GM19324 (cell line): ENCODE data around the gene ARF1.

Experiments
- ATAC-seq: cut with Tn5 transposase; IDR thresholded peaks from one replicate; pipeline ENCODE4 v1.9.1; 2021; ENCODE audit warnings: mild to moderate bottlenecking, moderate library complexity; ENCODE audit not compliant: unreplicated experiment, low FRiP score

ARF1 gene

GRCh38 chr1:228114827-228115226, 32.3 kb downstream of the ARF1 start:
- ATAC-seq: no peak

DNA sequence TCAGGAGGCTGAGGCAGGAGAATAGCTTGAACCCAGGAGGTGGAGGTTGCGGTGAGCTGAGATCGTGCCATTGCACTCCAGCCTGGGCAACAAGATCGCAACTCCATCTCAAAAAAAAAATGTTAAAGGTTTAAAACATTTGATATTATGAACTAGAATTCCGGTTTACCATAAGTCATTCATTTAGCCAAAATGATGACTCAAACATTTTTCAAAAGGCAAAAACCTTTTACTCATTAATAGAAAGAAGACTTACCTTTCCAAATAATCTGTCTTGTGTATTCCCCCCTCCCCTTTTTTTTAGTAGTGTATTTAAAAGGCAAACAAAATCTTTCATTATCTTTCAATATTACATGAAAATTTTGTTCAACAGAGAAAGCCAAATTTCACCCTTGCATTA, 34.8 kb downstream of the ARF1 start:
- no peak for ATAC-seq

DNA sequence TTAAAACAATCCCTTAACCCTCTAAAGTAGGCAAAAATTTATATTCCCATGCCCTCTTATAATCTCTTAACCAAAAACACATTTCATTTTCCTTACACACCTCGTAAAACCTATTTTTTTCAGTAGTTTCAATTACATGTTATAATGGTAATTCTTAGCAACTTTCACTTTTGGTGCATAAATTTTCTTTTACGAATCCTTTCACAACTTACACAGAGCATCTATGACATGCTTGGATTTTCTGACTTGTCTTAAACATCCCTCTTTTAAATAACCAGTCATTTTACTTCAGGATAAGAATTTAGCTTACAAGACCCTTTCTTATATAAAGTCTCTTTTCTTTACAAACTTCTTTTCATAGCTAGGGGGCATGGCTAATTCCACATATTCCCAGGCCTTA, 35.5 kb downstream of the ARF1 start:
- no peak for ATAC-seq

DNA sequence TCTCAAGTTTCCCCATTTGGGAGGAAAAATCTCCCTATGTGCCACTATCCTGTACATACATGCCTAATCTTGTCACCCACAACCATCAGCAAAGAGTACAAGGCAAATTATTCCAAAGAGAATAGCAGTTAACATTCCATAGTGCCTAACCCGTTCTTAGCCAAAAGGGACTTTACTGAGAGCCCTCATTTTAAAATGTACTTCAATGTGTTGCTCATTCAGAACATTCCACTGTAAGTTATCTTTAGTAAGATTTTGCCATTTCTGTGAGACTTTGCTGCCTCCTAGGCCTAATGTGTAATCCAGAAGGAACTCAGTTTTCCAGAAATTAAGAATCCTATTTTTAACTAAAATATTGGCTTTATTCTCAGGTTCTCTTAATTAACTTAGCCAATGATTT, 37.8 kb downstream of the ARF1 start:
- ATAC-seq: no peak

DNA sequence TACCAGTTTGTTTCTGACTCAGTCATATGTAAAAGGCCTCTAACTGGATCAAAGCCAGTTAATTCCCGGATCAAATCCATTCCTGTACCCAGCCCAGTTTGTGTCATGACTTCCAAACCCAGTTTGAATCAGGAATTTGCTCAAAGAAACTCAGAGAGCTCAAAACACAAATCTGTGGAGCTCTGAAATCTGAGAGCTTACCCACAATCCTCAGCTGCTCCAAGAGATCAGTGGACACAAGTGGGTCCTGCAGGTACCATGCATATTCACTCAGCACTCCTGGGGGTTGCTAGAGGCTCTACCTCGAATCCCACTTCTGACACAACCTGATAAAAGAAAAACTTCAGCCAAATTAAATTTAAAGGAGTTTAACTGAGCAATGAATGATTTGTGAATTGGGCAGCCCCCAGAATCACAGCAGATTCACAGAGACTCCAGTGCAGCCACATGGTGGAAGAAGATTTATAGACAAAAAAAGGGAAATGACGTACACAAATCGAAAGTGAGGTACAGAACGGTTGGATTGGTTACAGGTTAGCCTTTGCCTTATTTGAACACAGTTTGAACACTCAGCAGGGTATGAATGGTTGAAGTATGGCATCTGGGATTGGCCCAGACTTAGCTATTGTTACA, 38.5 kb downstream of the ARF1 start:
- ATAC-seq: no peak

DNA sequence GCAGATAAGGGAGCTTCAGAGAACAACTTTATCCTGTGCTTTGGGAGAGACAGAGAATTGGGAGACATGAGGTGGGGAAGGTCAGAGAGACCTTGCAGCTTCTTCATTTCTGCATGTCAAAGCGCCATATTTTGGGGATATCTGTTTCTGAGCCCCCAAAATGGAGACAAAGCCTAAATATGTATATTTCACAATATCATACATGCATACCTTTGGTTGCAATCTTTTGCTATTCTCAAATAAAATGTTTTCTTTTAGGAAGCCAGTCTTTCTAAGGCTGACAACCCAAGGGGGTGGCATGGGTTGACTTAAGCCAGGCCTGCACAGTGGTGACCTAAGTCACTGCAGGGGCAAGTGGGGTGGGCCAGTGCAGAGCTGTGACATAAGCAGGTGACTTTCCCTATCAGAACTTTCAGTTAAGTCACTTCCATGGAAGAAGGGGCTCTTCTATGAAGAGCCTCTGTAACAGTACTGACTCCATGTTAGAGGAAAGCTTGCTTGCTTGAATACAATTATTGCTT, 40.5 kb downstream of the ARF1 start:
- no peak for ATAC-seq

DNA sequence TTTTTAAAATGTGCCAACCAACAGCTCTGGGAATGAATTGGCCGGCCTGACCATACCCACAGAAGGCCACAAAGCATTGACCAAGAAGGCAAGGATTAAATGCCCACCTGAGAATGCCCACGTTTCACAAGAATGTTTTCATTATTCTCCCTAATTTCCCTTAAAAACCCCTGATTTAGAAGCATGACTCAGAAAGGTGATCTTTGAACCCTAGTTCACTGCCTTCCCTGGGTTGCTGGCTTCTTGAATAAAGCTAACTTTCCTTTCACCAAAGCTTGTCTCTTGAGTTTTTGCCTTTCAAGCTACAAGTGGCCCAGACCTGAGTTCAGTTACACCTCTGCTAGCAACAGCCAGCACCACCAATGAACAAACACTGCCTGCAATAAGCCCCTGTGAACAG, 41.0 kb downstream of the ARF1 start:
- ATAC-seq: no peak

DNA sequence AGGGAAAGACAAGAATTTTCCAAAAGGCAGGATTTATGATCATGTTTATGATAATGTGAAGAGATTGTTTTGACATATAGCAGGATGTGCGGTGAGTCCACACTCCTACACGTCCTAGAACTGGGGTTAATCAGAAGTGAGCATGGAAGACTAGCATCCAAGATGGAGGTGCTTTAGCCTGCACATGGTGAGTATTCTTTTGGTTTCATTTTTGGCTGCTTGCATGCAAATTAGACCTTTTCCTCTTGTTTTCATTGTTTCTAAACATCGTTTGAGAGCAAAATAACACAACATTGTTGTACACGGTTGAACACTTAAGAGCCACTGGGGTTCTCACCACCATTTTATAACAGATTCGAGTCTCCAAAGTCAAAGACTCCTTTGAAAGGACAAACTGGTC, 42.7 kb downstream of the ARF1 start:
- ATAC-seq: no peak

DNA sequence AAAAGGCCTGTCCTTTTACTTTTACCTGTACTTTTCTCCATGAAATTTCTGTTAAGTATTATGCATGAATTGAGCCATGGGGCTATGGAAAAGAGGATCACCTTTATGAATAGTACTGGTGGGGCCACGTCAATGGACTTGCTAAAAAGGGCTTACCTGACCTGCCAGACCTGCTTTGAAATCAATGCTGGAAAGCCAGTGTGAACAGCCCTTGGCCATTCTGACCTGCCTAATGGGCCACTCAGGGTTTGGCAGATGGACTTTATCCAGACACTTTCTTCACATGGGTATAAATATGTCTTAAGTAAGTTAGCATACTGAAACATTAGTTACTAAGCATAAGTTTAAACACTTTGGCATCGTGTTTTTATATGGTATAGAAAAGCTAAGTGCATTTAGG, 49.3 kb downstream of the ARF1 start:
- ATAC-seq: no peak

DNA sequence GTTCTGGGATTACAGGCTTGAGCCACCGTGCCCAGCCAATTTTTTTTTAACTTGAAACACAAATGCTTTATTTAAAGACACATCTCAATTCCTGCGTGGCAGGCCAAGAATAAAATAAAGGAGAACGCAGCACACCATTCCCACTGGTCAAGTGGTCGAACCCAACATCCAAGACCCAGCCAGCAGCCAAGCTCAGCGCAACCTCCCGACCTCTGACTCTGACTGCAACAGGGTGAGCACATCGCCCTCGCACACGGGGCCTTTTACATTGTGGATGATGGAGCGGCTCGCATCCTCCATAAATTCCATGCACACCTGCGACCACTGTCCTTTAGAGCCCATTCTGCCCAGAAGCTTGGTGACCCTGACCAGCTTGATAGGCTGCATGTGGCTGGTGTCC, 52.1 kb downstream of the ARF1 start:
- no peak for ATAC-seq

- no peak for ATAC-seq
Observed at GRCh38 chr1:228136901-228137300, 54.4 kb downstream of the ARF1 start.

DNA sequence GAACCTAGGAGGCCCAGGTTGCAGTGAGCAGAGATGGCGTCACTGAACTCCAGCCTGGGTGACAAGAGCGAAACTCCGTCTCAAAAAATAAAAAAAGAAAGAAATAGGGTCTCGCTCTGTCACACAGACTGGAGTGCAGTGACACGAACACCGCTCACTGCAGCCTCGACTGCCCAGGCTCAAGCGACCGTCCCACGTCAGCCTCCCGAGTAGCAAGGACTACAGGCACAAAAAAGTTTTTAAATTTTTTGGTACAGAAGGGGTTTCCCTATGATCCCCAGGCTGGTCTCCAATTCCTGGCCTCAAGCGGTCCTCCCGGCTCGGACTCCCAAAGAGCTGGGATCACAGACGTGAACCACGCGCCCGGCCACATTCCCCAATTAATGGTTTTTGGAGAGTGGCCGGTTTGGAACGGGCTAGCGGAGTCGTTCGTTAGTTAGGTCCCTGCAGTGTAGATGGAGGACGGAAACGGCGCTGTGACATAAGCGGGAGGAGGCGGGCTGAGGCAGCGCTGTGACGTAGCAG, 57.0 kb downstream of the ARF1 start:
- no peak for ATAC-seq

DNA sequence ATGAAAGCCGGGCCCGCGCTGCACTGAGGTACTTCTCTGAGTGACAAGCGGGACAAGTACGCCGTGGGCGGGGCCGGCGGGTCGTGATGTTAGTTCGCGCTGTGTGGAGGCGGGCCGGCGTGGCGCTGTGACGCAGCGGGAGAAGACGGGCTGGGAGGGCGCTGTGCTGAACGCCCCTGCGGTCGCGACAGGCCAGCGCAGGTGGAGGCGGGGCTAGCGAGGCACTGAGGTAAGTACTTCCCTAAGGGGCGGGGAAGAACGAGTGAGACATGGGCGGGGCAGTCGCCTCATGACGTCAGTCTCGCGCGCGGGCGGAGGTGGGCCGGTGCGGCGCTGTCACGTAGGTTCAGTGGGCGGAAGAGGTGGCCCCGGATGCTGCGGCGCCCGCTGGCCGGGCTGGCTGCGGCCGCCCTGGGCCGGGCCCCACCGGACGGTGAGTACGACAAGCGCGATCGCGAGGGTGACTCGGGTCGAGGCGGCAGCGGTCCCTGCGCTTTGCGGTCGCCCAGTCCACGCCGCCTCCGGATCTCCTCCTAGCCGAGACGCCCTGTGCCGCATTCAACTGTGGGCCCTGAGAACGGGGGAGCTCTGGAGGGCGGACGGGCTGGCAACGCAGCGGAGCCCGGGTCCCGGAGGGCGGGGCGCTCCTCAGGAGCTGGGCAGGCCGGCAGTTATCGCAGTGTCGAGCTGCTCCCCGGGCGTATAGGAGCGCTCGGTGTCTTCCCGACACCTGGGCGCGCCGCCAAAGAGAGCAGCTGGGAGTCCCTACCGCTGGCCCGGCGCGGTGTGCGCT, 57.6 kb downstream of the ARF1 start, which contains the start of gene GUK1:
Gene GUK1, plus strand, starts transcription at position 349 of the 793 bp plus-strand sequence. Its CDS starts 24 bp downstream, at position 373.
- peak; percentile 97 for ATAC-seq

DNA sequence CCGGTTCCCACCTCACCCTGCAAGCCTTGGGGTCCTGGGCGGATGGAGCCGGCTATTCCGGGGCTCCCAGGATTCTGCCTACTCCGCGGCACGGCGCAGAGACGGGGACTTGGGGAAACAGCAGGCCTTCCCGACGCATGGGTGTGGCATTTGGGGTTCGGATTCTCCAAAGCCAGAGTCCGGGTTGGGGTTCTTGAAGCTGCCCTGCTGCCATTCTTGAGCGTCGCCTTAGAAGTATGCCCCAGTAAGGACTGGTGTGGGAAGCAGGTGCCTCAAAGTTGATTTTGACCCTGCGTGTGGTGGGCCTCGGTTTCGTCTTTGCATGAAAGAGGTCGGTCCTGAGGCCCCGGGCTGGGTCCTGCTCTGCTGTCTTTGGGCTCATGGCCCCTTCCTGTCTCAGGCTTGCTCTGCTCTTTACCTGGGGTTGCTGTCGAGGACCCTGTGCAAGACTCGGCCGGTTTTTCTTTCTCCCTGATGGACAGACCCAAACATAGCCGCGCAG, 58.3 kb downstream of the ARF1 start:
- ATAC-seq: no peak

GRCh38 chr1:228141226-228142044, 58.9 kb downstream of the ARF1 start:
- ATAC-seq: no peak

- no peak for ATAC-seq
Observed at GRCh38 chr1:228142155-228142691, 59.7 kb downstream of the ARF1 start.

DNA sequence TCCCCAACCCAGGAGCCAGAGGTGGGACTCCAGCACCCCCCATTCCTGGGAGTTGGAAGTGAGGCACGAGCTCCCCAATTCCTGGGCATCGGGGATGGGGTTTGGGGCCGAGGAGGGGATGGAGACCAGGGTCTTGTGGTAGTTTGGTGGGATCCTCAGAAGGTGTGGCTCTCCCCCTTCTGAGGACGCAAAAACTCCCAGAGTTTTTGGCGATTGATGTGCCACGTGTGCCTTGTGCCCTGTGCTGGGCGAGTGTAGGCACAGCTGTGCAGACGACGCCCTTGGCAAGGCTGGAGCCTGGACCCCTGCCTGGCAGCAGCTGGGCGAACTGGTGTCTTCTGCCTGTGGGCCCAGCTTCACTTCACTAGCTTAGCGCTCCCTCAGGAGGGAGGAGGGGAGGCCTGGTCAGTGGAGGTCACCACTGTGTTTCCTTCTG, 60.2 kb downstream of the ARF1 start:
- ATAC-seq: no peak

- ATAC-seq: no peak
Observed at GRCh38 chr1:228143480-228144192, 61.1 kb downstream of the ARF1 start.

- no peak for ATAC-seq
Observed at GRCh38 chr1:228144193-228144992, 61.9 kb downstream of the ARF1 start.
